Mucosa of descending colon (tissue), 3 donors: ENCODE data around the gene SLC35E1. TPM values are rescaled to one million over a fixed set of nuclear protein-coding genes. Genes with fewer than 3 reads are reported as not detected.

Experiments used
- ATAC-seq: fragments of 200-7000 bp; cut with Tn5 transposase; one replicate; pipeline ENCODE4 v1.9.1; 2020; ENCODE audit warnings: mild to moderate bottlenecking, moderate library complexity
- DNase-seq, 3 donors: peaks; one replicate each; pipeline ENCODE4 v3.0.0-alpha.2; 2020
- H3K36me3 ChIP-seq: fragments of 200-600 bp; one replicate; pipeline ENCODE4 v1.8.0; 2021; ENCODE audit warnings: low read depth, mild to moderate bottlenecking
- H3K4me1 ChIP-seq: fragments of 200-600 bp; one replicate; pipeline ENCODE4 v1.8.0; 2021; ENCODE audit warnings: low read depth, mild to moderate bottlenecking
- H3K4me3 ChIP-seq: fragments of 200-600 bp; one replicate; pipeline ENCODE4 v1.8.0; 2021; ENCODE audit warnings: mild to moderate bottlenecking
- H3K9me3 ChIP-seq: fragments of 200-600 bp; one replicate; pipeline ENCODE4 v1.8.0; 2021; ENCODE audit warnings: mild to moderate bottlenecking
- CTCF ChIP-seq: fragments of 200-600 bp; IDR thresholded peaks from one replicate; pipeline ENCODE4 v1.8.0; 2022; ENCODE audit warnings: antibody characterized with exemption, mild to moderate bottlenecking
- intact Hi-C, 2 donors: fragments of 100-400 bp; cut with DNase I in 1 of 2; cut with micrococcal nuclease in 1 of 2; formaldehyde crosslinking; loops; one replicate each; pipeline versions ENCODE4 v1.11.0 to v1.11.1; 2022; cut with DNase I, micrococcal nuclease
- total RNA-seq, 3 donors: library from RNA; stranded (reverse); fragmentation: NEBNext Ultra II Directional in 2 of 3; extraction: Animal tissue kit (Norgen Biotek cat#: 25700) in 2 of 3; gene quantifications; one replicate each; pipeline versions ENCODE4 v1.2.1 to v1.2.4, GENCODE V29; 2021 to 2023
- donor health status: DM: no; HTN: no; CAD: no; lungs with moderate emphysema.
- donor health status: DM: no; HTN: no; CAD: no.
- donor health status: DM: no; HTN: yes; CAD: no.

The SLC35E1 gene
- total RNA-seq, 3 donors from 2014 or later: 34.6 to 45.8 (median 44.0) TPM

GRCh38 chr19:16598848-16599247, 26.6 kb upstream of the SLC35E1 start:
- ATAC-seq (no peak), DNase-seq (no peak)
- TF ChIP-seq CTCF: no peak
- no peaks in the 10 kb centered on the region for H3K36me3 ChIP-seq
- H3K4me1 ChIP-seq: peaks cover 11% of the 10 kb centered on the region
- no peak overlapping the region for H3K4me3 ChIP-seq
- intact Hi-C loops: no loop called here
- H3K9me3 ChIP-seq: no peaks in the 10 kb centered on the region

GRCh38 chr19:16596399-16596798, 24.2 kb upstream of the SLC35E1 start:
- Histone ChIP-seq H3K4me3 (no peak overlapping the region), H3K9me3 (no peaks in the 10 kb centered on the region), H3K36me3 (no peaks in the 10 kb centered on the region), H3K4me1 (peaks cover 18% of the 10 kb centered on the region)
- intact Hi-C loops: no loop called here
- no peak for ATAC-seq
- no peak for DNase-seq
- TF ChIP-seq CTCF: no peak

DNA sequence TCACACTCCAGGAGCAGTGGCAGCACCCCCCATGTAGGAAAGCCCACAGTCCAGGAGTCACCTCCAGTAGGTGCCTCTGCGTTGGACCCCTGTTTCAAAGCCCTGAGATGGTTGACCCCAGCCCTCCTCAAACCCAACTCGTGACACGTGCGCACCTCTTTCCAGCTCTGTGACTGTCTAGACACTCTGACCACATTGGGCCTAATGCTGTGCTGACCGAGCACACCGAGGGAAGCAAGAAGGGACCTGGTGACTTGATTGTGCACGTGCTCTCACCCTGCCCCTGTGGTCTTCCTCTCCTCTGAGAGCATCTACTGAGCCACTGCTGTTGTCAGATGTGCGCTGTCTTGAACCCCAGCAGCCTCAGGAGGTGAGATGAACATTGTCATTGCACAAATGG, 22.9 kb upstream of the SLC35E1 start:
- no peak for DNase-seq
- intact Hi-C loops: no loop called here

GRCh38 chr19:16594681-16595091, 22.5 kb upstream of the SLC35E1 start:
- Histone ChIP-seq H3K4me3 (no peak overlapping the region), H3K9me3 (no peaks in the 10 kb centered on the region), H3K4me1 (peaks cover 22% of the 10 kb centered on the region), H3K36me3 (no peaks in the 10 kb centered on the region)
- DNase-seq (peak in 1 of 3 donors; percentile 46), ATAC-seq (peak; percentile 29)
- intact Hi-C loops: no loop called here
- TF ChIP-seq CTCF: no peak

More for the DNA sequence above, 22.9 kb upstream of the SLC35E1 start:
- peak; percentile 5 for ATAC-seq
- TF ChIP-seq CTCF: no peak
- Histone ChIP-seq H3K4me3 (no peak overlapping the region), H3K36me3 (no peaks in the 10 kb centered on the region), H3K9me3 (no peaks in the 10 kb centered on the region), H3K4me1 (peaks cover 19% of the 10 kb centered on the region)

DNA sequence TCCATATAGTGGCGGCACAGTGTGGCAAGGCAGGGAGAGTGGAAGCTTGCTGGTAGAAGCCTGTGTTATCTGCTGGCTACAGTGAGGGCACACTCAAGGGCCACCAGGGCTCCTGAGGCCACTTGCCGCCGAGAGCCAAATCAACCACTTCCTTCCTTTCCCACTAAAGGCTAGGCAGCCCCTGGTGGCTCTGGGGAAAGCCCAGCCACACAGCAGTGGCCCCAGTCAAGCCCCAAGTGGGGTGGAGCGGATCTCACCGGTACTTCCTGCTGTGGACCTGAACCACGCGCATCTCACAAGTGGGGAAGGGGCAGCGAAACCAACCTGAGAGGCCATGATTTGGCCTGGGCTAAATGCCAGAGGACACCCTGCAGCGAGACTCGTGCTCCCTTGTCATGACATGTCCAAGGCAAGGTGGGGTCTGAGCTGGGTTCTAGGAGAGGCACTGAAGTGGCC, 21.9 kb upstream of the SLC35E1 start:
- ATAC-seq: peak; percentile 45
- DNase-seq: peak in 1 of 3 donors; percentile 68
- Histone ChIP-seq H3K4me1 (peaks cover 21% of the 10 kb centered on the region), H3K36me3 (no peaks in the 10 kb centered on the region), H3K4me3 (no peak overlapping the region), H3K9me3 (no peaks in the 10 kb centered on the region)
- intact Hi-C loops: no loop called here
- no peak for TF ChIP-seq CTCF

GRCh38 chr19:16593181-16593580, 21.0 kb upstream of the SLC35E1 start:
- DNase-seq (peak in 1 of 3 donors; percentile 20), ATAC-seq (no peak)
- intact Hi-C loops: no loop called here
- no peak overlapping the region for H3K4me3 ChIP-seq
- TF ChIP-seq CTCF: no peak
- H3K36me3 ChIP-seq: no peaks in the 10 kb centered on the region
- H3K4me1 ChIP-seq: peaks cover 31% of the 10 kb centered on the region
- no peaks in the 10 kb centered on the region for H3K9me3 ChIP-seq
